ENCODE measurements around the gene GOLGA6C. TPM values are rescaled to one million over a fixed set of nuclear protein-coding genes. Genes with fewer than 3 reads are reported as not detected.
"Not testable (repeated sequence)": the region's sequence is repeated elsewhere in the genome, so short reads cannot be mapped to it uniquely, and the experiment has no call there.

Gene GOLGA6C
- polyA plus RNA-seq, 1 donor = not detected

DNA sequence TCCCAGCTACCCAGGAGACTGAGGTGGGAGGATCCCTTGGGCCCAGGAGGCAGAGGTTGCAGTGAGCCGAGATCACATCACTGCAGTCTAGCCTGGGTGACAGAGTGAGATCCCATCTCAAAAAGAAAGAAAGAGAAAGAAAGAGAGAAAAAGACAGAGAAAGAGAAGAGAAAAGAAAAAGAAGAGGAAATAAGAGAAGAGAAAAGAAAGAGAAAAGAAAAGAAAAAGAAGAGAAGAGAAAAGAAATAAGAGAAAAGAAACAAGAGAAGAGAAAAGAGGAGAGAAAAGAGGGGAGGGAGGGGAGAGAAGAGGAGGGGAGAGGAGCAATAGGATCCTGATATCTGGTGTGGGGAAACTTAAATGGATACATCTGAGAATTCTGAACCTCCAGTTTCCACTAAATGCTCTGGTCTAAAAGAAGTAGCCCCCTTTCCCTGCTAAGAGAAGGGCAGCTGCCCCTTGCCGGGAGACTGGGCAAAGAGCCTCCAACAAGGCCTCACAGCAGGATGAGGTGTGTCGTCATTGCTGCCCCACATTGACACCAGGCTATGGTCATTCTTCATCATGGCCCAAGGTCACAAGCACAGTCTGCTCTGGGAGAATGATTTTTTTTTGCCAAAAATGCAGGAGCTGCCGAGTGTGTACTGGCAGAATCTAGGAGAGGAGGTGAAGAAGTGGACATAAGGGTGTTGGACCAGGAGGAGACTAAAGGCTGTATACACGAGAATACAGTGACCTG, 56.6 kb downstream of the GOLGA6C start:
- no peak for DNase-seq

DNA sequence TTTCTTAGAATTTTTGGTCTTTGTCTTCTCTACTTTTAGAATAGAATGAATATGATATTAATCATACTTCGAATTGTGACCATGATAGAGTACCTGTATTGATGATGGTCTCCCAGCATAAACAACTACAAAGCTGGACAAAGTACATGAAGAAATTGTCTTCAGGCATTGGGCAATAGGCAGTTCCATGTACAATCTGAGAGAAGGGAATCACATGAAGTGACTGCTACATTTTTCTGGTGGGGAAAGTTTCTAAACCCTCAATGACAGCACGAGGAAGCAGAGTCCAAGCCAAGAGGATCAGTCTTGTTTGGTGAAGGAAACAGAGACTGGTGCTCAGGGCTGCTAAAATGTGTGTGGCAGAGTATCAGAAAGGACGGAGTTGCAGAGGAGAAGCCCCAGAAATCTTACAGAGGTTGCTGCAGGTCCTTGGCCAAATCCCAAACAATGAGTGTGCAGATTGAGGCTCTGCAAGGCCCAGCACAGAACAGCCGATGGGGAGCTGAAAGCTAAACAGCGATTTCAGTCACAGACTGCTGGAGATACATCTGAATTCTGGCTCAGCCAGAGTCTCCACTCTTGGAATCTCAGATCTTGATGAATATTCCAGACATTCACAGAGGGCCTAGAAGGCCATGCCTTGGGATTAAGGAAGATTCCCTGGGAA, 61.2 kb downstream of the GOLGA6C start:
- DNase-seq = not testable (repeated sequence)

Other genes with a start within 250 kb of the GOLGA6C start
- 13.3 TPM for gene PPCDC, start 234.7 kb upstream of the GOLGA6C start, polyA plus RNA-seq (ENCODE audit: insufficient read length)
- 9.4 TPM for gene C15orf39, start 56.5 kb upstream of the GOLGA6C start, polyA plus RNA-seq (ENCODE audit: insufficient read length)
- gene GOLGA6D, start 24.5 kb downstream of the GOLGA6C start, polyA plus RNA-seq (ENCODE audit: insufficient read length) = 0.57 TPM
- 91.0 TPM for gene COMMD4, start 77.7 kb downstream of the GOLGA6C start, polyA plus RNA-seq (ENCODE audit: insufficient read length)
- 29.2 TPM for gene NEIL1, start 88.7 kb downstream of the GOLGA6C start, polyA plus RNA-seq (ENCODE audit: insufficient read length)
- gene MAN2C1, start 110.3 kb downstream of the GOLGA6C start, polyA plus RNA-seq (ENCODE audit: insufficient read length) = 180 TPM
- gene SIN3A, start 193.4 kb downstream of the GOLGA6C start, polyA plus RNA-seq (ENCODE audit: insufficient read length) = 65.4 TPM